ENCODE results near the gene GBP2. TPM values are rescaled to one million over a fixed set of nuclear protein-coding genes. Genes with fewer than 3 reads are reported as not detected.
"Not testable (repeated sequence)": the region's sequence is repeated elsewhere in the genome, so short reads cannot be mapped to it uniquely, and the experiment has no call there.

Gene GBP2
- total RNA-seq, 4 donors from 2014 or later = 63.0 to 83.6 (median 81.8) TPM

DNA sequence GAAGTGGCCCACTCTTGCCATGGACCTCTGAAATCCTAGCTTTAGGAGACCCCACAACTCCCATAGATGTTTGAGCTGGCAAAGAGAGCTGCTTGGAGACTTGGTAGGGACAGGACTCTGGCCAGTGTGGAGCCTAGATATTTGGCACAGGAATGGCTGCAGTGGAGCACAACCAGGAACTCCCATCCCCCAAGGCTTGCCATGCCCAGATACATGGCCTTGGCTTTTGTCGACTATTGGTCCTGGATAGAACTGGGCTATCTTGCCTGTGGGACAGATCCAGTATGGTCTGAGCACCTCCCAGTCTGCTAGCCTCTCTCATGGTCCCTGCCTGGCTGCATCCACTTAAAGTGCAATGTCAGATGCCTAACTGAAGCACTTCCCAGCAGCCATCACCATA lies 7.8 kb upstream of the GBP2 start:
- no peak for DNase-seq (ENCODE audit: low spot score in 2 of 2)
- intact Hi-C loops (cut with DNase I; ENCODE audit: low total_unique reads) = no loop called here
- H3K4me3 ChIP-seq (ENCODE audit: low read depth, poor library complexity, severe bottlenecking) = no peak overlapping the region
- WGBS, 2 donors = 100% methylated on average over 1 of the region's 1 CpG; no CpG with 5 or more reads in 1 of the 2 donors
- TF ChIP-seq, protein P1, sequence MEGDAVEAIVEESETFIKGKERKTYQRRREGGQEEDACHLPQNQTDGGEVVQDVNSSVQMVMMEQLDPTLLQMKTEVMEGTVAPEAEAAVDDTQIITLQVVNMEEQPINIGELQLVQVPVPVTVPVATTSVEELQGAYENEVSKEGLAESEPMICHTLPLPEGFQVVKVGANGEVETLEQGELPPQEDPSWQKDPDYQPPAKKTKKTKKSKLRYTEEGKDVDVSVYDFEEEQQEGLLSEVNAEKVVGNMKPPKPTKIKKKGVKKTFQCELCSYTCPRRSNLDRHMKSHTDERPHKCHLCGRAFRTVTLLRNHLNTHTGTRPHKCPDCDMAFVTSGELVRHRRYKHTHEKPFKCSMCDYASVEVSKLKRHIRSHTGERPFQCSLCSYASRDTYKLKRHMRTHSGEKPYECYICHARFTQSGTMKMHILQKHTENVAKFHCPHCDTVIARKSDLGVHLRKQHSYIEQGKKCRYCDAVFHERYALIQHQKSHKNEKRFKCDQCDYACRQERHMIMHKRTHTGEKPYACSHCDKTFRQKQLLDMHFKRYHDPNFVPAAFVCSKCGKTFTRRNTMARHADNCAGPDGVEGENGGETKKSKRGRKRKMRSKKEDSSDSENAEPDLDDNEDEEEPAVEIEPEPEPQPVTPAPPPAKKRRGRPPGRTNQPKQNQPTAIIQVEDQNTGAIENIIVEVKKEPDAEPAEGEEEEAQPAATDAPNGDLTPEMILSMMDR (IDR thresholded peaks at IDR 0.05) = no peak
- no peak for TF ChIP-seq POLR2A (IDR thresholded peaks at IDR 0.05)

DNA sequence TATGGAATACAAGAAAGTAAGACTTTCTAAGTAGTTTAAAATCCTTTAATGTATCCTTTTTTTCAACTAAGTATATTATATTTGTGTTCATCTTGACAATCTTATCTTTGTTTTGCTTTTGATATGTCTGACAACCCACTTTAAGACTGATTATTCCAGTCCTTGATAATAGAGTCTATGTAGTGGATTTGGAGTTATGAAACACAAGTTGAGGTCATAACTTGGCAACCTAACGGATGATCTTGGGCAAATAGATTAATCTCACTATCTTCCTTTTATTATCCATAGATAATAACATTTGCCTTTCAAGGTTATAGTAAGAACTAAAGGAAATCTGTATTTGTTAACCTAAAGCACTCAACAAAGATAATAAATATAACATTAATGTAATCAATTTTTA lies 4.8 kb upstream of the GBP2 start:
- TF ChIP-seq, protein P1 (IDR thresholded peaks at IDR 0.05) = no peak
- TF ChIP-seq POLR2A (IDR thresholded peaks at IDR 0.05) = no peak
- DNase-seq (ENCODE audit: low spot score in 2 of 2) = no peak
- H3K4me3 ChIP-seq (ENCODE audit: low read depth, poor library complexity, severe bottlenecking) = no peak overlapping the region
- intact Hi-C loops (cut with DNase I; ENCODE audit: low total_unique reads) = no loop called here
- 30 to 31% methylated on average over 1 of the region's 1 CpG for WGBS, 2 donors

DNA sequence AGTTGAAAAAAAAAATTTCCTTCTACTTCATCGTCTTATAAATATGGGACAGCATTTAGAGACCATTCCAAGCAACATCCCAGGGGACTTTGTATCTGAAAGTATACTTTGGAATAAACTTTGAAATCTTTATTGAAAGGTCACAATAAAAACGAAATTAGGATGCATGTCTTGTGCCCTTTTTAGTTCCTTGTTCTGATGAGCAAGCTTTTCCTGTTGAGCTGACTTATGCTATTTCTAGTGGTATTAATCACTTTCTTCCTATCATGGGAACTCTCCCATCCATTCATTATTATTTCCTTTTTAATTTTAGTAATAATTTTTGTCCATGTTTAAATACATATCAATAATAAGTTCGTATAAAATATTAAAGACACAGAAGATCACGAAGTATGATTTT lies 4.0 kb upstream of the GBP2 start:
- WGBS, 2 donors = 57 to 62% methylated on average over 4 of the region's 4 CpGs
- intact Hi-C loops (cut with DNase I; ENCODE audit: low total_unique reads) = no loop called here
- no peak for TF ChIP-seq POLR2A (IDR thresholded peaks at IDR 0.05)
- TF ChIP-seq, protein P1 (IDR thresholded peaks at IDR 0.05) = no peak
- no peak for DNase-seq (ENCODE audit: low spot score in 2 of 2)
- H3K4me3 ChIP-seq (ENCODE audit: low read depth, poor library complexity, severe bottlenecking) = no peak overlapping the region

DNA sequence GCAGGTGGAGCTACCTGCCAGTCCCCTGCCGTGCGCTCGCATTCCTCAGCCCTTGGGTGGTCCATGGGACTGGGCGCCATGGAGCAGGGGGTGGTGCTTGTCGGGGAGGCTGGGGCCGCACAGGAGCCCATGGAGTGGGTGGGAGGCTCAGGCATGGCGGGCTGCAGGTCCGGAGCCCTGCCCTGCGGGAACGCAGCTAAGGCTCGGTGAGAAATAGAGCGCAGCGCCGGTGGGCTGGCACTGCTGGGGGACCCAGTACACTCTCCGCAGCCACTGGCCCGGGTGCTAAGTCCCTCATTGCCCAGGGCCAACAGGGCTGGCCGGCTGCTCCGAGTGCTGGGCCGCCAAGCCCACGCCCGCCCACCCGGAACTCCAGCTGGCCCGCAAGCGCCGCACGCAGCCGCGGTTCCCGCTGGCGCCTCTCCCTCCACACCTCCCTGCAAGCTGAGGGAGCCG lies 2.1 kb upstream of the GBP2 start:
- DNase-seq (ENCODE audit: low spot score in 2 of 2); intact Hi-C loops (cut with DNase I; ENCODE audit: low total_unique reads); H3K4me3 ChIP-seq (ENCODE audit: low read depth, poor library complexity, severe bottlenecking): not testable (repeated sequence)
- 91 to 93% methylated on average over 14 to 30 of the region's 31 CpGs for WGBS, 2 donors

DNA sequence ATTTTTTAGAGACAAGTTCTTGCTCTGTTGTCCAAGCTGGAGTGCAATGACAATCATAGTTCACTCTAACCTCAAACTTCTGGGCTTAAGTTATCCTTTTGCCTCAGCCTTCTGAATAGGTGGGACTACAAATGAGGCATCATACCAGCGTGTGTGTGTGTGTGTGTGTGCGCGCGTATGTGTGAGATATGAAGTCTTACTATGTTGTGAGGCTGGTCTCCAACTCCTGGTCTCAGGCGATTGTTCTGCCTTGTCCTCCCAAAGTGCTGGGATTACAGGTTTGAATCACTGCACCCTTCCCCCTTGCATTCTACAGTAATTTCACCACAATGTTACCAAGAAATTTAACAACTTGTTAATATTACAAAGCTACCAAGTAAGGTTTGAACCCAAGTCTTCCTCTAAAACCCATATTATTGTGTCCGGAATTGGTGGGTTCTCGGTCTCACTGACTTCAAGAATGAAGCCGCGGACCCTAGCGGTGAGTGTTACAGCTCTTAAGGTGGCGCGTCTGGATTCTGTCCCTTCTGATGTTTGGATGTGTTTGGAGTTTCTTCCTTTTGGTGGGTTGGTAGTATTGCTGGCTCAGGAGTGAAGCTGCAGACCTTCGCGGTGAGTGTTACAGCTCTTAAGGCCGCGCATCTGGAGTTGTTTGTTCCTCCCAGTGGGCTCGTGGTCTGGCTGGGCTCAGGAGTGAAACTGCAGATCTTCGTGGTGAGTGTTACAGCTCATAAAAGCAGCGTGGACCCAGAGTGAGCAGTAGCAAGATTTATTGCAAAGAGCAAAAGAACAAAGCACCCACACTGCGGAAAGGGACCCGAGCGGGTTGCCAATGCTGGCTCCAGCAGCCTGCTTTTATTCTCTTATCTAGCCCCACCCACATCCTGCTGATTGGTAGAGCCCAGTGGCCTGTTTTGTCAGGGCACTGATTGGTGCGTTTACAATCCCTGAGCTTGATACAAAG lies 970 bp upstream of the GBP2 start:
- H3K4me3 ChIP-seq (ENCODE audit: low read depth, poor library complexity, severe bottlenecking); intact Hi-C loops (cut with DNase I; ENCODE audit: low total_unique reads): not testable (repeated sequence)
- DNase-seq (ENCODE audit: low spot score in 2 of 2) = peak in 1 of 2 donors; percentile 86
- WGBS, 2 donors = 76 to 79% methylated on average over 23 of the region's 23 CpGs

DNA sequence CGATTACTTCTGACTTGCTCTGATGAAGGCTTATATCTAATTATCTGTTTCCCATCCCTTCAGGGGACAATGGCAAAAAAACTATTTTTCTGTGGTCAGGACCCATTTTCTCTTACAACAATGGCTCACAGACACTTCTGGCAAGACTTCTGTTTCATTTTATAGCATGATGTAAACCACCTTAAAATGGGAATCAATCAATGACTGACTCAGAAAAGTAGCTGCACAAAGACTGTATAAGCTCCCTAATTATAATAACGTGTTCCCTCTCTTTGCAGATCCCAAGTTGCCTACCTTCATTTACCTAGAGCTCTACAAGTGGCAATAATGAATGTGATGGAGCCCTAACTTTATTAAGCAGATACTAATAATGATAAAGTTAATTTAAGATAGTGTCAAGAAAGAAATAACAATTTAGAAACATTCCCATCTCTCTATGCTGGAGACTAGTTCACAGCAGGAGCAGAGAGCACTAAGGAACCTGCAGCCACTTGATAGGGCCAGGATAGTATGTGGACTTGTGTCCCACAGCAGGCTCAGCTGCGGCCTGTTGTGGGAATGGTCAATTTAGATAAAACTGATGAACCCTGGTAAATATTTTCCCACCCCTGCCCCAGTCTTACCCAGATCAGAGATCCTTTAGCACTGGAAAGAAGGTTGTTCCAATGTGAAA lies 538 bp downstream of the GBP2 start:
- no peak for DNase-seq (ENCODE audit: low spot score in 2 of 2)
- intact Hi-C loops (cut with DNase I; ENCODE audit: low total_unique reads) = no loop called here
- 17 to 19% methylated on average over 3 of the region's 3 CpGs for WGBS, 2 donors
- H3K4me3 ChIP-seq (ENCODE audit: low read depth, poor library complexity, severe bottlenecking) = peak overlapping the region; percentile 9
- TF ChIP-seq, protein P1 (IDR thresholded peaks at IDR 0.05) = no peak
- no peak for TF ChIP-seq POLR2A (IDR thresholded peaks at IDR 0.05)
